Endothelial cell of umbilical vein (primary cell): ENCODE results near the gene C1RL.

Experiments used
- CTCF ChIP-seq, 2 donors: IDR thresholded peaks; 1 replicate in 1 of 2; 2 replicates in 1 of 2; pipeline ENCODE4 v1.5.1; 2011; ENCODE audit warnings: low read length in 2 of 2, mild to moderate bottlenecking in 2 of 2, moderate library complexity in 2 of 2, control low read depth in 1 of 2, inconsistent platforms in 1 of 2, low read depth in 1 of 2; ENCODE audit not compliant: insufficient read depth in 1 of 2; ENCODE audit errors: extremely low read depth in 1 of 2
- EZH2 ChIP-seq: IDR thresholded peaks from 2 replicates; pipeline ENCODE4 v1.6.1; 2012; ENCODE audit warnings: borderline replicate concordance, low read depth, mild to moderate bottlenecking, moderate library complexity, low read length, inconsistent platforms; ENCODE audit not compliant: severe bottlenecking
- MAX ChIP-seq: IDR thresholded peaks from 2 replicates; pipeline ENCODE4 v1.6.1; 2011; ENCODE audit not compliant: insufficient read depth, insufficient read length
- POLR2A ChIP-seq: IDR thresholded peaks from 2 replicates; pipeline ENCODE4 v1.6.1; 2012; ENCODE audit warnings: low read depth, mild to moderate bottlenecking, control low read depth, low read length

GRCh38 chr12:7151532-7151931 lies 42.5 kb upstream of the C1RL start:
- no peak for TF ChIP-seq CTCF (IDR thresholded peaks at IDR 0.05; ENCODE audit: extremely low read depth in 1 of 2, insufficient read depth in 1 of 2, low read depth in 1 of 2, low read length in 2 of 2)
- TF ChIP-seq MAX, result no peak
- no peak for TF ChIP-seq EZH2
- no peak for TF ChIP-seq POLR2A
